ENCODE data around the gene BCLAF3.

Gene BCLAF3

GRCh38 chrX:19960913-19961312 lies 29.9 kb downstream of the BCLAF3 start:
- TF ChIP-seq TEAD4 (IDR thresholded peaks at IDR 0.05) (no peak), CEBPB (IDR thresholded peaks at IDR 0.05) (no peak), YY1 (IDR thresholded peaks at IDR 0.05; ENCODE audit: low read depth) (no peak), NFIC (IDR thresholded peaks at IDR 0.05) (no peak), USF1 (IDR thresholded peaks at IDR 0.05) (no peak), EP300 (IDR thresholded peaks at IDR 0.05; ENCODE audit: borderline replicate concordance) (no peak), ZBTB7A (IDR thresholded peaks at IDR 0.05; ENCODE audit: low read depth) (no peak), REST (IDR thresholded peaks at IDR 0.05; ENCODE audit: low read depth) (no peak), MAX (IDR thresholded peaks at IDR 0.05) (no peak), FOXM1 (IDR thresholded peaks at IDR 0.05; ENCODE audit: borderline replicate concordance, low read depth) (no peak), TCF12 (IDR thresholded peaks at IDR 0.05; ENCODE audit: low read depth) (no peak), EGR1 (IDR thresholded peaks at IDR 0.05) (no peak), TAF1 (IDR thresholded peaks at IDR 0.05; ENCODE audit: low read depth) (no peak), RAD21 (IDR thresholded peaks at IDR 0.05; ENCODE audit: low read depth) (no peak)

- TF ChIP-seq YY1 (IDR thresholded peaks at IDR 0.05; ENCODE audit: low read depth) (no peak), NFIC (IDR thresholded peaks at IDR 0.05) (no peak), CREB1 (IDR thresholded peaks at IDR 0.05; ENCODE audit: low read depth) (no peak), TCF12 (IDR thresholded peaks at IDR 0.05; ENCODE audit: low read depth) (no peak), FOXM1 (IDR thresholded peaks at IDR 0.05; ENCODE audit: borderline replicate concordance, low read depth) (no peak), CEBPB (IDR thresholded peaks at IDR 0.05) (no peak), EP300 (IDR thresholded peaks at IDR 0.05; ENCODE audit: borderline replicate concordance) (no peak), ZBTB7A (IDR thresholded peaks at IDR 0.05; ENCODE audit: low read depth) (no peak), EGR1 (IDR thresholded peaks at IDR 0.05) (no peak), MAX (IDR thresholded peaks at IDR 0.05) (no peak)
Measured at GRCh38 chrX:19958552-19959486, 32.0 kb downstream of the BCLAF3 start.

GRCh38 chrX:19956923-19957322 lies 33.9 kb downstream of the BCLAF3 start:
- no peak for TF ChIP-seq FOXM1 (IDR thresholded peaks at IDR 0.05; ENCODE audit: borderline replicate concordance, low read depth)
- TF ChIP-seq CREB1 (IDR thresholded peaks at IDR 0.05; ENCODE audit: low read depth) = no peak
- no peak for TF ChIP-seq RAD21 (IDR thresholded peaks at IDR 0.05; ENCODE audit: low read depth)
- TF ChIP-seq TCF12 (IDR thresholded peaks at IDR 0.05; ENCODE audit: low read depth) = no peak
- no peak for TF ChIP-seq USF1 (IDR thresholded peaks at IDR 0.05)
- TF ChIP-seq TEAD4 (IDR thresholded peaks at IDR 0.05) = no peak
- no peak for TF ChIP-seq NFIC (IDR thresholded peaks at IDR 0.05)
- no peak for TF ChIP-seq EGR1 (IDR thresholded peaks at IDR 0.05)
- TF ChIP-seq ZBTB7A (IDR thresholded peaks at IDR 0.05; ENCODE audit: low read depth) = no peak
- TF ChIP-seq MAX (IDR thresholded peaks at IDR 0.05) = no peak
- TF ChIP-seq EP300 (IDR thresholded peaks at IDR 0.05; ENCODE audit: borderline replicate concordance) = no peak
- no peak for TF ChIP-seq CEBPB (IDR thresholded peaks at IDR 0.05)
- no peak for TF ChIP-seq TAF1 (IDR thresholded peaks at IDR 0.05; ENCODE audit: low read depth)

- no peak for TF ChIP-seq CREB1 (IDR thresholded peaks at IDR 0.05; ENCODE audit: low read depth)
Measured at GRCh38 chrX:19956306-19956705, 34.6 kb downstream of the BCLAF3 start.

- no peak for TF ChIP-seq TCF12 (IDR thresholded peaks at IDR 0.05; ENCODE audit: low read depth)
- no peak for TF ChIP-seq EGR1 (IDR thresholded peaks at IDR 0.05)
- no peak for TF ChIP-seq NFIC (IDR thresholded peaks at IDR 0.05)
- no peak for TF ChIP-seq RAD21 (IDR thresholded peaks at IDR 0.05; ENCODE audit: low read depth)
- no peak for TF ChIP-seq CEBPB (IDR thresholded peaks at IDR 0.05)
- TF ChIP-seq ZBTB7A (IDR thresholded peaks at IDR 0.05; ENCODE audit: low read depth) = no peak
- no peak for TF ChIP-seq USF1 (IDR thresholded peaks at IDR 0.05)
- no peak for TF ChIP-seq REST (IDR thresholded peaks at IDR 0.05; ENCODE audit: low read depth)
- no peak for TF ChIP-seq TAF1 (IDR thresholded peaks at IDR 0.05; ENCODE audit: low read depth)
- no peak for TF ChIP-seq YY1 (IDR thresholded peaks at IDR 0.05; ENCODE audit: low read depth)
- no peak for TF ChIP-seq MAX (IDR thresholded peaks at IDR 0.05)
- no peak for TF ChIP-seq CREB1 (IDR thresholded peaks at IDR 0.05; ENCODE audit: low read depth)
- no peak for TF ChIP-seq EP300 (IDR thresholded peaks at IDR 0.05; ENCODE audit: borderline replicate concordance)
Measured at GRCh38 chrX:19955306-19955705, 35.6 kb downstream of the BCLAF3 start.
